HG03139 (cell line): ENCODE measurements around the gene SOD1.
"Not testable (repeated sequence)": the region's sequence is repeated elsewhere in the genome, so short reads cannot be mapped to it uniquely, and the experiment has no call there.

Experiments
- ATAC-seq: cut with Tn5 transposase; IDR thresholded peaks from one replicate; pipeline ENCODE4 v1.9.1; 2021; ENCODE audit not compliant: unreplicated experiment

Gene SOD1

DNA sequence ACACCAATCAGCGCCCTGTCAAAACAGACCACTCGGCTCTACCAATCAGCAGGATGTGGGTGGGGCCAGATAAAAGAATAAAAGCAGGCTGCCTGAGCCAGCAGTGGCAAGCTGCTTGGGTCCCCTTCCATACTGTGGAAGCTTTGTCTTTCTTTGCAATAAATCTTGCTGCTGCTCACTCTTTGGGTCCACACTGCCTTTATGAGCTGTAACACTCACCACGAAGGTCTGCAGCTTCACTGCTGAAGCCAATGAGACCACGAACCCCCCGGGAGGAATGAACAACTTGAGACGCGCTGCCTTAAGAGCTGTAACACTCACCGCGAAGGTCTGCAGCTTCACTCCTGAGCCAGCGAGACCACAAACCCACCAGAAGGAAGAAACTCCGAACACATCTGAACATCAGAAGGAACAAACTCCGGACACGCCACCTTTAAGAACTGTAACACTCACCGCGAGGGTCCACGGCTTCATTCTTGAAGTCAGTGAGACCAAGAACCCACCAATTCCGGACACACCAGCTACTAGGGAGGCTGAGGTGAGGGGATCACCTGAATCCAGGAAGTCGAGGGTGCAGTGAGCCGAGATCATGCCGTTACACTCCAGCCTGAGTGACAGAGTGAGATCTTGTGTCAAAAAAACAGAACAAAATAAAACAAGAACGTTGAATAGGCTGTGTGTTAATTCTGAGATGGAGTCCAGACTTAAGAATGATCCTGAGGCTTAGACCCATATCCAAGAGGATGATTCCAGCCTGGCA, 4.5 kb upstream of the SOD1 start:
- not testable (repeated sequence) for ATAC-seq

DNA sequence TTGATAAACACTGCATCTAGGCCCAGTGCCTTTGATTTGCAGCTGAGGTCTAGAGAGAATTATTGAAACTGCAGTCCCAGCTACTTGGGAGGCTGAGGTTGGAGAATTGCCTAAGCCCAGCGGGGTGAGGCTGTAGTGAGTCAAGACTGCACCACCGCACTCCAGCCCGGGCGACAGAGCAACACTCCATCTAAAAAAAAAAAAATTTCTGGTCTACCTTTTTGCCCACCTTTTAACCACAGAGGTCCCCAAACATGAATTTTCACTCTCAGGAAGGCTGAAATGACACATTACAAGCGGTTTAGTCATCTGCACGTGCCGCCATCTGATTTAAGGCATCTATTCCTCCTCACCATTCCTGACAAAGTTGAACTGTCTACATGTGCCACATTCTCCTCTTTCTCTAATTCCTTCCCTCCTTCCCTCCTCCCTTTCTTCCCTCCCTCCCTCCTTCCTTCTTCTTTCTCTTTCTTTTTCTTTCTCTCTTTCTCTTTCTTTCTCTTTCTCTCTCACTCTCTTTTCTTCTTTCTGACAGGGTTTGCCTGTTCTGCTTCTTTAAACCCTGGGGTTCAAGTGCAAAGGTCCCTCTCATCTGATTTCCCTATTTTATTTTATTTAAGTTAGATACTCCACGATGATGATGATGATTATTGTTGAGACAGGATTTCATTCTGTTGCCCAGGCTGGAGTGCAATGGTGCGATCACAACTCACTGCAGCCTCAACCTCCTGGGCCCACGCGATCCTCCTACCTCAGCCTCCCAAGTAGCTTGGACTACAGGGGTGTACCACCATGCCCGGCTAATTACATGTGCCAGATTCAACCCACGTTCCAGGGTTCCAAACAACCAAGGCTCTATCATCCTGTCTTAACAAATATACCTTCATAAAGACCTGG, 3.0 kb upstream of the SOD1 start:
- ATAC-seq = no peak

DNA sequence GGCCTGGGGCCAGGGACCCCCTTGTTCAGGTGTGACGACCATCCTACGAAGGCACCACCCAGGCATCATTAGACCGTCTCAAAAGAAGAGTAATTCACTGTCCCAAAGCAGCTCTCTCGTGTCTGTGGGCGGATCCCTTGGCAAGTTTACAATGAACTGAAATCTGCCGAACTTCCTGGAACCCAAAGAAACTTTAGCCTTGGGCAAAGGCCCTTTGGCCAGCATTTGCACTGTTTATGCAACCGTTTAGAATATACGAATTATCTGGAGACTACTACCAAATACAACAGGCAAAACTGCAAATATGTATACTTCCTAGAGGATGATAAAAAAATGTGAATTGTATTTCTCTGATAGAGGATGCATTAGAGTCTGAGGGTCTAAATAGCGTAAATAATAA, 1.4 kb upstream of the SOD1 start:
- ATAC-seq = no peak

DNA sequence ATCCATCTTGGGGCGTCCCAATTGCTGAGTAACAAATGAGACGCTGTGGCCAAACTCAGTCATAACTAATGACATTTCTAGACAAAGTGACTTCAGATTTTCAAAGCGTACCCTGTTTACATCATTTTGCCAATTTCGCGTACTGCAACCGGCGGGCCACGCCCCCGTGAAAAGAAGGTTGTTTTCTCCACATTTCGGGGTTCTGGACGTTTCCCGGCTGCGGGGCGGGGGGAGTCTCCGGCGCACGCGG, 282 bp upstream of the SOD1 start:
- ATAC-seq = peak; percentile 4

DNA sequence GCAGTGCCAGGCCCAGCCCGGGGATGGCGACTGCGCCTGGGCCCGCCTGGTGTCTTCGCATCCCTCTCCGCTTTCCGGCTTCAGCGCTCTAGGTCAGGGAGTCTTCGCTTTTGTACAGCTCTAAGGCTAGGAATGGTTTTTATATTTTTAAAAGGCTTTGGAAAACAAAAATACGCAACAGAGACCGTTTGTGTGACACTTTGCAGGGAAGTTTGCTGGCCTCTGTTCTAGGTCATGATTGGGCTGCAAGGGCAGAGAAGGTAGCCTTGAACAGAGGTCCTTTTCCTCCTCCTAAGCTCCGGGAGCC, 719 bp downstream of the SOD1 start:
- peak; percentile 23 for ATAC-seq

- no peak for ATAC-seq
These were observed 1.1 kb downstream of the SOD1 start for GRCh38 chr21:31660591-31660990.

- no peak for ATAC-seq
These were observed 4.2 kb downstream of the SOD1 start for GRCh38 chr21:31663584-31664249.

GRCh38 chr21:31665397-31665796, 5.9 kb downstream of the SOD1 start:
- no peak for ATAC-seq

GRCh38 chr21:31665869-31666268, 6.4 kb downstream of the SOD1 start:
- ATAC-seq = not testable (repeated sequence)

DNA sequence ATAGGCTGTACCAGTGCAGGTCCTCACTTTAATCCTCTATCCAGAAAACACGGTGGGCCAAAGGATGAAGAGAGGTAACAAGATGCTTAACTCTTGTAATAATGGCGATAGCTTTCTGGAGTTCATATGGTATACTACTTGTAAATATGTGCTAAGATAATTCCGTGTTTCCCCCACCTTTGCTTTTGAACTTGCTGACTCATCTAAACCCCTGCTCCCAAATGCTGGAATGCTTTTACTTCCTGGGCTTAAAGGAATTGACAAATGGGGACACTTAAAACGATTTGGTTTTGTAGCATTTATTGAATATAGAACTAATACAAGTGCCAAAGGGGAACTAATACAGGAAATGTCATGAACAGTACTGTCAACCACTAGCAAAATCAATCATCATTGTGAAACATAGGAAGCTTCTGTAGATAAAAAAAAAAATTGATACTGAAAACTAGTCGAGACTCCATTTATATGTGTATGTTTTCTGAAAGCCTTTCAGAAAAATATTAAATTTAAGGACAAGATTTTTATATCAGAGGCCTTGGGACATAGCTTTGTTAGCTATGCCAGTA, 7.0 kb downstream of the SOD1 start:
- no peak for ATAC-seq

GRCh38 chr21:31667132-31667531, 7.6 kb downstream of the SOD1 start:
- ATAC-seq = no peak

DNA sequence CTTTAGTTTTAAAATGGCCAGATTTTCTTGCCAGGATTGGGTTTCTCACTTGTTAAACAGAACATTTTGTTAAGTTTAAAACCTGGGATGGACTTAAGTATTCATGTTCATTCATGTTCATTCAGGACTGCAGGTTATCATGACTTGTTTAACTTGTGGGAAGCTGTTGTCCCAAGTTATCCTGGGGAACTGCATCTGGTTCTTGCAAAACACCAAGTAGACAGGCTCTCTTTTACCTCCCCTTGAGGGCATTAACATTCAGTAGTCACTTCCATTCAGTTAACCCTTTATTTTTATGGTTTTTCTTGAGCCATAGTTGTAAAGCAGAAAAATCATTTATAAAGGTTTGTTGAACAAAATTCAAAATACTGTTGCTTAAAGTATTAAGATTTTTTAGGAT, 8.1 kb downstream of the SOD1 start:
- no peak for ATAC-seq

DNA sequence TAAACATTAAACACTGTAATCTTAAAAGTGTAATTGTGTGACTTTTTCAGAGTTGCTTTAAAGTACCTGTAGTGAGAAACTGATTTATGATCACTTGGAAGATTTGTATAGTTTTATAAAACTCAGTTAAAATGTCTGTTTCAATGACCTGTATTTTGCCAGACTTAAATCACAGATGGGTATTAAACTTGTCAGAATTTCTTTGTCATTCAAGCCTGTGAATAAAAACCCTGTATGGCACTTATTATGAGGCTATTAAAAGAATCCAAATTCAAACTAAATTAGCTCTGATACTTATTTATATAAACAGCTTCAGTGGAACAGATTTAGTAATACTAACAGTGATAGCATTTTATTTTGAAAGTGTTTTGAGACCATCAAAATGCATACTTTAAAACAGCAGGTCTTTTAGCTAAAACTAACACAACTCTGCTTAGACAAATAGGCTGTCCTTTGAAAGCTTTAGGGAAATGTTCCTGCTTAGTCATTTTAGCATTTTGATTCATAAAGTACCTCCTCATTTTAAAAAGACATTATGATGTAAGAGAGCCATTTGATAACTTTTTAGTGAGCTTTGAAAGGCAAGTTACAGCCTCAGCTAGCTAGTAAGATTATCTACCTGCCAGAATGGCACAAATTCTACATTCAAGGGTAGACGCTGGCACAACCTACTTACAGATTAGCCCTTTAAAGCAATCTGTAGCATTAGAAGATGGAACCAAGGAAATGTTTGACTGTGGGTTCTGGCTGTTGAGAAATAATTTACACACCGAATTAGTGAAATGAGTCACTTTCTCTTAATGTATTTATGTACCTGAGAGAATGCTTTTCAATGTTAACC, 9.4 kb downstream of the SOD1 start:
- ATAC-seq = no peak

GRCh38 chr21:31670070-31670469, 10.6 kb downstream of the SOD1 start:
- ATAC-seq = no peak

DNA sequence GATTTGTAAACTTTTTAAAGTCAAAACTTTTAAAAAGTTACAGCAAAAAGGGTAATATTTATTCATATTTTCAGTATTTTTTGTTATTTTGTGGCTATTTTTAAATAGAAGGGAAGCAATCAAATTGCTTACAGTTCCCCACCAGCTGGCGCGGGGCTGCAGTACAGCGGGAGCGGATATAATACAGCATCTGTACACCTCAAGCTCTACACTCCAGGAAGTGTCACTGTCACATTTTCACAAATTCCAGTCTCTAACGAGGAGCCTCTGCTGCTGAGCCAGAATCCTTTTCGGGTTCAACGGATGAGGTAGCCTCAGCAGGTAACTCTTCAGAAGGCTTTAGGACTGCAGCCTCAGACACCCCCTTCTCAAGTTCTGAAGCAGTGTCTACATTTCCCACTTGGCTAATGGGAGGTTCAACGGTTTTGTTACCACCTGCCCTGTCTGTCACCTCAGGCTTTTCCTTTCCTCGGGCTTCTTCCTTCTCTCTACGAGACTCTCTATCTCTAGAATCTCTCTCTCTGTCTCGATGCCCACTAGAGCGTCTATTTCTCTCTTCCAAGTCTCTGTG, 11.7 kb downstream of the SOD1 start:
- ATAC-seq = no peak

GRCh38 chr21:31671931-31672330, 12.4 kb downstream of the SOD1 start:
- no peak for ATAC-seq

DNA sequence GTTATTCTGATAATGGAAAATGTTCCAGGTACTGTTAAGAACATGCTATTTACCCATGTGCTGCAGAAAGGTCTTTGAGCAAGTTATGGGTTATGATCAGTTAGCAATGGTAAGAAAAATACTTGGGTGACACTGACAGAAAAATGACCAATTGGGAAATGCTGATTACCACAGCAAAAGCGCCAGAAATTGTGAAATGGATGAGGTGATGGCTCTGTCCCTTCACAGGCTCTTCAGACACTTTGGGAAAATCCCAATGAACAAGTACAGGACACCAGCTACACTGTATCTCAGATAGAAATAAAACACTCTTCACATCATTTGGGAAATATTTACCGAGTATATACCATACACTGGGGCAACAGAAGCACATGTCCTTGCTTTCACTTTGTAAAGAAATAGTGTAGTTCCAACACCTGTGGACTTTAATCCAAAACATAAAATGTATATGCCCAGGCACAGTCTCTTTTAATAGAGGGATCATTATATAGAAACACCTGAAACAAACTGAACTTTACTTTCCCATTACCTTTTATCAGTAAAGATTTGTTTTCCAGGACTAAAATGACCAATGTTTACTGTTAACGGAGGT, 13.9 kb downstream of the SOD1 start:
- ATAC-seq = no peak

DNA sequence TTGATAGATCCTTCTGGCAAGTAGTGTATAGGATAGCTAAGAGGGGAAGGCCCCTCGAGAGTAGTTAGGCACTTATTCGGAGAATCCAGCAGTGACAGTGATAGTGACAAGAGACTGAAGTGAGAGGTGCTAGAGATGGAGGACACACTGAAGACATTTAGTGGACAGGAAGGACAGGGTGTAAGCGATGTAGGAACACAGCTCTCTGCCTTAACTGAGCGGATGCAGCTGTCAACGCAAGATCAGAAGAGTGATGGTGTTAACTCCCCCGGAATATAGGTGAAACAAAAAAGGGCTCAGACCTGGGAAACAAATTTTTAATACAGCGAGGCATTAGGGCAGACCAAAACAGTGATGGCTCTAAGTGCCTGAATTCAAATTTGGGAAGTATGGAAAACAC, 15.8 kb downstream of the SOD1 start:
- no peak for ATAC-seq

DNA sequence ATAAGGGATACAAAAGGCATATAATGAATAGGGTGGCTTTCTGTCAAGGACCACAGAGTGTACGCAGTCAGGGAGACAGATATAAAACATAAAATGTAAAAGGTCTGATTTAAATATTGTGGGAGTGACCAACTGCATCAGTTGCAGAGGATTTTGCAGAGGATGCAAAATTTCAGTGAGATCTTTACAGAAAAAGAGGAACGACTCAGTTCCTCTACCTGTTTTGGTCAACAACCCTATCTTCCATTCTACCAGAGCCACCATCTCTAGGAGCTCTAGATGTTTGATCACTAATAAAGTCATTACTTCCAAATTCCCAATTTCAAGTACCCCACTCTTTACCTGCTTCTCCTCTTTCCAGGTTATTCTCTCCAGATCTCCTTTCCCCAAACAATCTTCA, 16.5 kb downstream of the SOD1 start:
- ATAC-seq = no peak

DNA sequence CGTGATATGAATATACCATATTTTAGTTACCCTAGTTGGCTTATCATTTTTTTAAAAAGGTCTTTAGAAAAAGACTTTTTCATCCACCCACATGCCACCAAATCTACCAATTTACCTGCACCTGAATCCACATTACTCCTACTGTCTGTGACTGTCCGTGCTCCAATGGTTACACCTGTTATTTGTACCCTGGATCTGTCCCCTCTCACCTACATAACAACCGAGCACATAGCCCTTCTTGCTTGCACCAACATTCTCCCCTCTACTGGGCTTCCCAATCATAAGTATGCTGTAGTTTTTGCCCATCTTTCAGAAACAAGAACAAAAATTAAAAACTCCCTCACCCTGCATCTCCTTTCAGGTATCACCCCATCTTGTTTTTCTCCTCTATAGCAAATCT, 17.6 kb downstream of the SOD1 start:
- ATAC-seq = no peak
